ENCODE results near the gene GNAQ. TPM values are rescaled to one million over a fixed set of nuclear protein-coding genes. Genes with fewer than 3 reads are reported as not detected.

The GNAQ gene
- total and polyA plus RNA-seq, 2 experiments from 2014 or later, result 21.1 to 43.1 TPM

- H3K27me3 ChIP-seq (ENCODE audit: insufficient read depth), result no peaks in the 10 kb centered on the region
- no peak overlapping the region for H3K4me2 ChIP-seq
- peaks cover 1% of the 10 kb centered on the region for H3K27me3 Mint-ChIP-seq (ENCODE audit: insufficient read depth, low read depth, poor library complexity)
- H3K27ac ChIP-seq (ENCODE audit: low read depth), result no peak overlapping the region
- H3K9me3 Mint-ChIP-seq, result no peaks in the 10 kb centered on the region
- peak; percentile 56 to 57 for TF ChIP-seq CTCF (conservative IDR thresholded peaks at IDR 0.05; ENCODE audit: low read depth in 2 of 2)
- TF ChIP-seq EZH2phosphoT487 (IDR thresholded peaks at IDR 0.05; ENCODE audit: unreplicated experiment), result no peak
- no peak overlapping the region for H3K4me3 Mint-ChIP-seq
- DNase-seq (ENCODE audit: low spot score) (peak; percentile 71), ATAC-seq (peak; percentile 83)
- peaks cover 17% of the 10 kb centered on the region for H3K4me1 Mint-ChIP-seq
- H3K4me3 ChIP-seq, result no peak overlapping the region
- H3K36me3 ChIP-seq (ENCODE audit: insufficient read depth), result 0 out of 2 replicates have a peak, but pooled peaks cover 4% of the 10 kb centered on the region
- no peaks in the 10 kb centered on the region; the same call in none of the 2 replicates for H4K20me1 ChIP-seq (replicated peaks; ENCODE audit: insufficient read depth)
- no peaks in the 10 kb centered on the region for H3F3A ChIP-seq (replicated peaks; ENCODE audit: low read depth)
- H3K9me2 ChIP-seq (ENCODE audit: insufficient read depth), result 0 out of 2 replicates have a peak, but pooled peaks cover 4% of the 10 kb centered on the region
- H3K79me2 ChIP-seq (replicated peaks; ENCODE audit: insufficient read depth), result peaks cover 6% of the 10 kb centered on the region; the same call in 1 of the 2 replicates
- no peak overlapping the region for H2AFZ ChIP-seq
- no peaks in the 10 kb centered on the region; the same call in 2 of the 3 replicates for H3K36me3 Mint-ChIP-seq (ENCODE audit: low read depth)
- no peak overlapping the region for H3K27ac Mint-ChIP-seq
- H3K4me1 ChIP-seq (ENCODE audit: insufficient read depth), result peaks cover 10% of the 10 kb centered on the region
These were observed 134.5 kb downstream of the GNAQ start for GRCh38 chr9:77896938-77897667.

- no peak overlapping the region for H2AFZ ChIP-seq
- Mint-ChIP-seq H3K27ac (no peak overlapping the region), H3K27me3 (ENCODE audit: insufficient read depth, low read depth, poor library complexity) (peaks cover 1% of the 10 kb centered on the region), H3K9me3 (no peaks in the 10 kb centered on the region), H3K36me3 (ENCODE audit: low read depth) (no peaks in the 10 kb centered on the region; the same call in 2 of the 3 replicates), H3K4me1 (peaks cover 20% of the 10 kb centered on the region), H3K4me3 (no peak overlapping the region)
- 0 out of 2 replicates have a peak, but pooled peaks cover 4% of the 10 kb centered on the region for H3K36me3 ChIP-seq (ENCODE audit: insufficient read depth)
- H3K4me1 ChIP-seq (ENCODE audit: insufficient read depth), result peaks cover 14% of the 10 kb centered on the region
- no peaks in the 10 kb centered on the region for H3K27me3 ChIP-seq (ENCODE audit: insufficient read depth)
- DNase-seq (ENCODE audit: low spot score) (no peak), ATAC-seq (no peak)
- peaks cover 6% of the 10 kb centered on the region; the same call in 1 of the 2 replicates for H3K79me2 ChIP-seq (replicated peaks; ENCODE audit: insufficient read depth)
- no peak overlapping the region for H3K4me3 ChIP-seq
- H3K9me2 ChIP-seq (ENCODE audit: insufficient read depth), result 0 out of 2 replicates have a peak, but pooled peaks cover 4% of the 10 kb centered on the region
- no peak overlapping the region for H3K27ac ChIP-seq (ENCODE audit: low read depth)
- H4K20me1 ChIP-seq (replicated peaks; ENCODE audit: insufficient read depth), result no peaks in the 10 kb centered on the region; the same call in none of the 2 replicates
- H3F3A ChIP-seq (replicated peaks; ENCODE audit: low read depth), result no peaks in the 10 kb centered on the region
- TF ChIP-seq EZH2phosphoT487 (IDR thresholded peaks at IDR 0.05; ENCODE audit: unreplicated experiment) (no peak), STAT1 (IDR thresholded peaks at IDR 0.05; ENCODE audit: unreplicated experiment) (no peak)
- no peak overlapping the region for H3K4me2 ChIP-seq
These were observed 135.2 kb downstream of the GNAQ start for GRCh38 chr9:77896269-77896937.

GRCh38 chr9:77893706-77894105 lies 137.9 kb downstream of the GNAQ start:
- Mint-ChIP-seq H3K9me3 (no peaks in the 10 kb centered on the region), H3K36me3 (ENCODE audit: low read depth) (peaks cover 2% of the 10 kb centered on the region; the same call in 1 of the 3 replicates), H3K27me3 (ENCODE audit: insufficient read depth, low read depth, poor library complexity) (peaks cover 1% of the 10 kb centered on the region), H3K4me1 (peaks cover 20% of the 10 kb centered on the region), H3K27ac (no peak overlapping the region), H3K4me3 (no peak overlapping the region)
- Histone ChIP-seq H3K4me3 (no peak overlapping the region), H3K79me2 (replicated peaks; ENCODE audit: insufficient read depth) (peaks cover 6% of the 10 kb centered on the region; the same call in 1 of the 2 replicates), H2AFZ (no peak overlapping the region), H3K27ac (ENCODE audit: low read depth) (no peak overlapping the region), H3K27me3 (ENCODE audit: insufficient read depth) (no peaks in the 10 kb centered on the region), H3K9me2 (ENCODE audit: insufficient read depth) (0 out of 2 replicates have a peak, but pooled peaks cover 4% of the 10 kb centered on the region), H3F3A (replicated peaks; ENCODE audit: low read depth) (no peaks in the 10 kb centered on the region), H3K4me1 (ENCODE audit: insufficient read depth) (peaks cover 14% of the 10 kb centered on the region), H3K4me2 (no peak overlapping the region), H4K20me1 (replicated peaks; ENCODE audit: insufficient read depth) (no peaks in the 10 kb centered on the region; the same call in none of the 2 replicates), H3K36me3 (ENCODE audit: insufficient read depth) (0 out of 2 replicates have a peak, but pooled peaks cover 4% of the 10 kb centered on the region)
- no peak for DNase-seq (ENCODE audit: low spot score)
- ATAC-seq, result no peak
- no peak for TF ChIP-seq ETS1 (IDR thresholded peaks at IDR 0.05)
- no peak for TF ChIP-seq ZNF114 (CRISPR knock-in tag; IDR thresholded peaks at IDR 0.05)
- no peak for TF ChIP-seq EZH2 (IDR thresholded peaks at IDR 0.05; ENCODE audit: low read depth, unreplicated experiment)
- no peak for TF ChIP-seq REST (IDR thresholded peaks at IDR 0.05; ENCODE audit: unreplicated experiment)
- TF ChIP-seq POLR2AphosphoS5 (IDR thresholded peaks at IDR 0.05; ENCODE audit: low read depth), result no peak
- TF ChIP-seq NANOG (IDR thresholded peaks at IDR 0.05; ENCODE audit: borderline replicate concordance), result no peak
- no peak for TF ChIP-seq JUNB (IDR thresholded peaks at IDR 0.05; ENCODE audit: unreplicated experiment)
- TF ChIP-seq EZH2phosphoT487 (IDR thresholded peaks at IDR 0.05; ENCODE audit: unreplicated experiment), result no peak
